Measurements from ENCODE around the gene PFKM. TPM values are rescaled to one million over a fixed set of nuclear protein-coding genes. Genes with fewer than 3 reads are reported as not detected.

Gene PFKM
- total RNA-seq (2014; rRNA removed; shearing (Covaris generic)), result 71.9 and 90.2 TPM in 2 replicates

GRCh38 chr12:48119078-48119833 lies at the start of gene PFKM:
Gene PFKM (plus strand): TSS chr12:48119364. CDS start chr12:48122775, 3,411 bp downstream.
- in situ Hi-C loops (cut with HindIII; ENCODE audit: low sequenced_read_pairs), result no loop called here
- DNase-seq (ENCODE audit: low spot score), result peak; percentile 99

- DNase-seq (ENCODE audit: low spot score), result no peak
- in situ Hi-C loops (cut with HindIII; ENCODE audit: low sequenced_read_pairs), result no loop called here
These were observed 49.1 kb upstream of the PFKM start for GRCh38 chr12:48070033-48070432.

GRCh38 chr12:48070731-48071130 lies 48.4 kb upstream of the PFKM start:
- DNase-seq (ENCODE audit: low spot score), result no peak
- in situ Hi-C loops (cut with HindIII; ENCODE audit: low sequenced_read_pairs), result no loop called here

- no peak for DNase-seq (ENCODE audit: low spot score)
- in situ Hi-C loops (cut with HindIII; ENCODE audit: low sequenced_read_pairs), result no loop called here
These were observed 47.4 kb upstream of the PFKM start for GRCh38 chr12:48071808-48072207.

- in situ Hi-C loops (cut with HindIII; ENCODE audit: low sequenced_read_pairs), result no loop called here
- DNase-seq (ENCODE audit: low spot score), result no peak
These were observed 46.9 kb upstream of the PFKM start for GRCh38 chr12:48072266-48072665.

- in situ Hi-C loops (cut with HindIII; ENCODE audit: low sequenced_read_pairs), result no loop called here
- DNase-seq (ENCODE audit: low spot score), result no peak
These were observed 44.9 kb upstream of the PFKM start for GRCh38 chr12:48074266-48074665.

- in situ Hi-C loops (cut with HindIII; ENCODE audit: low sequenced_read_pairs), result no loop called here
These were observed 43.3 kb upstream of the PFKM start for GRCh38 chr12:48075832-48076231.

GRCh38 chr12:48077111-48077510 lies 42.1 kb upstream of the PFKM start:
- DNase-seq (ENCODE audit: low spot score), result no peak
- in situ Hi-C loops (cut with HindIII; ENCODE audit: low sequenced_read_pairs), result no loop called here

More at GRCh38 chr12:48075832-48076231, 43.3 kb upstream of the PFKM start:
- DNase-seq (ENCODE audit: low spot score), result peak; percentile 9

- DNase-seq (ENCODE audit: low spot score), result no peak
- in situ Hi-C loops (cut with HindIII; ENCODE audit: low sequenced_read_pairs), result no loop called here
These were observed 40.3 kb upstream of the PFKM start for GRCh38 chr12:48078901-48079300.

GRCh38 chr12:48080285-48080684 lies 38.9 kb upstream of the PFKM start:
- DNase-seq (ENCODE audit: low spot score), result no peak
- in situ Hi-C loops (cut with HindIII; ENCODE audit: low sequenced_read_pairs), result no loop called here

- in situ Hi-C loops (cut with HindIII; ENCODE audit: low sequenced_read_pairs), result no loop called here
- no peak for DNase-seq (ENCODE audit: low spot score)
These were observed 38.3 kb upstream of the PFKM start for GRCh38 chr12:48080821-48081220.

- peak; percentile 64 for DNase-seq (ENCODE audit: low spot score)
- in situ Hi-C loops (cut with HindIII; ENCODE audit: low sequenced_read_pairs), result no loop called here
These were observed 35.1 kb upstream of the PFKM start for GRCh38 chr12:48084066-48084465.

- DNase-seq (ENCODE audit: low spot score), result no peak
- in situ Hi-C loops (cut with HindIII; ENCODE audit: low sequenced_read_pairs), result no loop called here
These were observed 34.2 kb upstream of the PFKM start for GRCh38 chr12:48084841-48085460.

GRCh38 chr12:48086327-48086726 lies 32.8 kb upstream of the PFKM start:
- in situ Hi-C loops (cut with HindIII; ENCODE audit: low sequenced_read_pairs), result no loop called here
- DNase-seq (ENCODE audit: low spot score), result no peak

GRCh38 chr12:48092611-48093010 lies 26.6 kb upstream of the PFKM start:
- in situ Hi-C loops (cut with HindIII; ENCODE audit: low sequenced_read_pairs), result no loop called here
- no peak for DNase-seq (ENCODE audit: low spot score)

- DNase-seq (ENCODE audit: low spot score), result no peak
- in situ Hi-C loops (cut with HindIII; ENCODE audit: low sequenced_read_pairs), result no loop called here
These were observed 14.6 kb upstream of the PFKM start for GRCh38 chr12:48104531-48104930.

- in situ Hi-C loops (cut with HindIII; ENCODE audit: low sequenced_read_pairs), result no loop called here
- DNase-seq (ENCODE audit: low spot score), result peak; percentile 33
These were observed 13.8 kb upstream of the PFKM start for GRCh38 chr12:48105321-48105866.

- in situ Hi-C loops (cut with HindIII; ENCODE audit: low sequenced_read_pairs), result no loop called here
- peak; percentile 88 for DNase-seq (ENCODE audit: low spot score)
These were observed 13.1 kb upstream of the PFKM start, which contains the start of gene SENP1 for GRCh38 chr12:48105867-48106680. Gene SENP1 (minus strand): TSS chr12:48106079. CDS start chr12:48101472, 4,607 bp downstream.

Data from G401 (cell line).